ENCODE results near the gene KCNMB1. TPM values are rescaled to one million over a fixed set of nuclear protein-coding genes. Genes with fewer than 3 reads are reported as not detected.

Gene KCNMB1
- total RNA-seq, 6 experiments from 2014 or later = not detected

DNA sequence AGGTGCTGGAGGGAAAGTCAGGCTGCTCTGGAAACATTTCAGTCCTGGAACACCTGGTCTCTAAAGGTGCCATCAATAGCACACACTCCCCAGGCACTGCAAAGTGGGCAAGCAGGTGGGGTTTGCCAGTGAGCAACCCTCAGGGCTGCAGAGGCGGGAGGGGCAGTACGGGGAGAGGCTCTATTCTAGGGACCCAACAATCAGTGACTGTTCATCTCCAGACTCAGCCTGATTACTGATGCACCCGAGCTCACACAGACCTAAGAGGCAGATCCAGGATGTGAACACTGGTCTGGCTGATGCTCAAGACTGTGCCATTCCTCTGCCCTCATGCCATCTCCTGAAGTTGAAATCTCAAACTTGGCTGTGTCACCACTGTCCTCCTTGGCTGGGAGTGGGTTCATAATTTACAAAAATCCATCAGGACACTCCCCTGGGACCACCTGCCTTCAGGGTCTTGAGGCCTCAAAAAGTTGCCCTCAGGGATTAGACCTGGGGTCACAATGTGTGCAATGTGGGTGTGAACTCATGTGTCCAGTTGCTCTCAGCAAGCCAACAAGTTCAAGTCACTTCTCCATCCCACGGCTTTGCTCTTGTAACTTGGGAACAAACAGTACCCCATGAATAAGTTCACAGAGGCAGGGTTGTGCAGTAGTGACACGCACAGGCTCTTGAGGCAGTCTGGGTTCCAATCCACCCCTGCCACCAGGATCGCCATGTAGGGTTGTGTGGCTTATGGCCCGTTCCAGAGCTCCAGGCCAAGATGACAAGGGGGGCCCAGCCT, 19.9 kb upstream of the KCNMB1 start:
- Mint-ChIP-seq H3K4me1 (ENCODE audit: low read depth) (no peaks in the 10 kb centered on the region), H3K27me3 (ENCODE audit: insufficient read depth) (peaks cover 3% of the 10 kb centered on the region), H3K27ac (no peak overlapping the region), H3K4me3 (no peak overlapping the region), H3K9me3 (no peaks in the 10 kb centered on the region), H3K36me3 (ENCODE audit: low read depth) (no peaks in the 10 kb centered on the region)
- no peak for DNase-seq
- TF ChIP-seq, protein P1, sequence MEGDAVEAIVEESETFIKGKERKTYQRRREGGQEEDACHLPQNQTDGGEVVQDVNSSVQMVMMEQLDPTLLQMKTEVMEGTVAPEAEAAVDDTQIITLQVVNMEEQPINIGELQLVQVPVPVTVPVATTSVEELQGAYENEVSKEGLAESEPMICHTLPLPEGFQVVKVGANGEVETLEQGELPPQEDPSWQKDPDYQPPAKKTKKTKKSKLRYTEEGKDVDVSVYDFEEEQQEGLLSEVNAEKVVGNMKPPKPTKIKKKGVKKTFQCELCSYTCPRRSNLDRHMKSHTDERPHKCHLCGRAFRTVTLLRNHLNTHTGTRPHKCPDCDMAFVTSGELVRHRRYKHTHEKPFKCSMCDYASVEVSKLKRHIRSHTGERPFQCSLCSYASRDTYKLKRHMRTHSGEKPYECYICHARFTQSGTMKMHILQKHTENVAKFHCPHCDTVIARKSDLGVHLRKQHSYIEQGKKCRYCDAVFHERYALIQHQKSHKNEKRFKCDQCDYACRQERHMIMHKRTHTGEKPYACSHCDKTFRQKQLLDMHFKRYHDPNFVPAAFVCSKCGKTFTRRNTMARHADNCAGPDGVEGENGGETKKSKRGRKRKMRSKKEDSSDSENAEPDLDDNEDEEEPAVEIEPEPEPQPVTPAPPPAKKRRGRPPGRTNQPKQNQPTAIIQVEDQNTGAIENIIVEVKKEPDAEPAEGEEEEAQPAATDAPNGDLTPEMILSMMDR (IDR thresholded peaks at IDR 0.05) = no peak

DNA sequence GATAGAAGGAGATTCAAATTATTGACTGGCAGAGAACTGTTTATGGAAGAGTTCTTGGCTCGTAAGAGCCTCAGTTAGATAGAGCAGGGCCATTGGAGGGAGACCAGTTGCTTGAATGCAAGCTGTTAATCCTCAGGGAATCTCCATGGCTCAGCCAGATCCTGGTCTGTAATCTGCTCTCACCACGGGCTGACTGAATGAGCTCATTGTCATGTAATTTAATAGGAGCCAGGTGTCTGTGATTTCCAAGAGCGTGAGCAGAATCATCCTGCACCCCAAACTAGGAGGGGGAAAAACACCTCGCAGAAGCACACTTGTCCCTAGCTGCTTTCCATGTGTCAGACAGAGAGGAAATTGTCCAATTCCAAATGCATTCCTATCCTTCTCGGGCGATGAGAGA, 19.1 kb upstream of the KCNMB1 start:
- Mint-ChIP-seq H3K4me3 (no peak overlapping the region), H3K4me1 (ENCODE audit: low read depth) (no peaks in the 10 kb centered on the region), H3K9me3 (no peaks in the 10 kb centered on the region), H3K27ac (no peak overlapping the region), H3K36me3 (ENCODE audit: low read depth) (no peaks in the 10 kb centered on the region), H3K27me3 (ENCODE audit: insufficient read depth) (peaks cover 3% of the 10 kb centered on the region)
- TF ChIP-seq, protein P1 (IDR thresholded peaks at IDR 0.05) = no peak
- no peak for DNase-seq

DNA sequence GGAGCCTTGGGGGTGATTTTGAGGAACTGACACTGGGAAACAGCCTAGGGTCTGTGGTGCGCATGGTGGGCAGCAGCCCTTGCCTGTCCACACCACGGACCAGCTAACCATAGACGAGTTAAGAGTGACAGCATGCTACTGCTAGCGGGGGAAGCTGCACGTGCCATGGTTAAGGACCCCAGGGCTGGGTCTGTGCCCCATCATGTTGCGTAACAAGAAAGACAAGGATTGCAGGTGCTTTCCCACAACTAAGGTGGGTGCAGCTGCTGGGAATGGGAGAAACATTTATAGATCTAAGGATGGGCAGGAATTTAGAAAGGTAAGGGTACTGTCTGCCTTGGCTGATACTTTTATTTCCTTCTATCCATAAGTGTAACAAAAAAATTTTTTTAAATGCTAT, 17.9 kb upstream of the KCNMB1 start:
- DNase-seq = no peak
- no peak overlapping the region for H3K27ac Mint-ChIP-seq
- TF ChIP-seq, protein P1 (IDR thresholded peaks at IDR 0.05) = no peak
- no peaks in the 10 kb centered on the region for H3K4me1 Mint-ChIP-seq (ENCODE audit: low read depth)
- no peak overlapping the region for H3K4me3 Mint-ChIP-seq
- peaks cover 7% of the 10 kb centered on the region; the same call in 1 of the 2 replicates for H3K9me3 Mint-ChIP-seq
- peaks cover 6% of the 10 kb centered on the region for H3K27me3 Mint-ChIP-seq (ENCODE audit: insufficient read depth)
- no peaks in the 10 kb centered on the region for H3K36me3 Mint-ChIP-seq (ENCODE audit: low read depth)

DNA sequence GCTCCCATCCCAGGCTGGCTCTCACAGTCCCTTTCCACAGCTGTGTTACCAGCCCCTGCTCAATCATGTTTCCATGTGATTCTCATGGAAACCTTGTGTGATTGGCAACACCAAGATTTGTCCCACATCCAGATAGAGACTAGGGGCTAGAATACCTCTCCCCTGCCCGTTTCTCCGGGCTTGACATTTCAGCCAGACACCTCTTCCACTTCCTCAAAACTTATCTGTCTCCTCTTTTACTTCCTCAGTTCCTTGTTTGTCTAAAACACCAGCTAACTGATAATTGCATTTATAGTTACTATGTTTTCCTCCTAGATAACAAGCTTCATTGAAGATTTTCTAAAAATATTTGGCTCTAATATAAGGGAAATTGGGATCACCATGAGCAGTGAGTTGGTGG, 16.6 kb upstream of the KCNMB1 start:
- Mint-ChIP-seq H3K9me3 (peaks cover 7% of the 10 kb centered on the region; the same call in 1 of the 2 replicates), H3K4me1 (ENCODE audit: low read depth) (no peaks in the 10 kb centered on the region), H3K36me3 (ENCODE audit: low read depth) (no peaks in the 10 kb centered on the region), H3K27ac (no peak overlapping the region), H3K4me3 (no peak overlapping the region), H3K27me3 (ENCODE audit: insufficient read depth) (peaks cover 6% of the 10 kb centered on the region)
- no peak for DNase-seq
- TF ChIP-seq, protein P1 (IDR thresholded peaks at IDR 0.05) = no peak

DNA sequence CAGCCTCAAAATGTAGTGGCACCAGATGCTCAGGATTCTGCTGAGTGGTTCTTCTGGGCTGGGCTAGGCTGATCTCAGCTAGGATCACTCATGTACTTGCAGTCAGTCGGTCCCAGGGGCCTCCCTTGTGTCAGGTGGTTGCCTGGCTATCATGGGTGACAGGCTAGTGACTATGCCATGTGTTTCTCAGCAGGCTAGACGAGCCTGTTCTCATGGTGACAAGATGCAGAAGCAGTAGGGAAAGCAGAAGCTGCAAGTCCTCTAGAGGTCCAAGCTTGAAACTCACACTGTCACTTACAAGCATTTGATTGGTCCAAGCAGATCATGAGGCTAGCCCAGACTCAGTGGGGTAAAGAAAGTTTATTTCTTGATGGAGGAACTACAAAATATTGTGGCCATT, 15.2 kb upstream of the KCNMB1 start:
- H3K27me3 Mint-ChIP-seq (ENCODE audit: insufficient read depth) = peaks cover 6% of the 10 kb centered on the region
- no peak overlapping the region for H3K4me3 Mint-ChIP-seq
- H3K9me3 Mint-ChIP-seq = peaks cover 7% of the 10 kb centered on the region; the same call in 1 of the 2 replicates
- TF ChIP-seq, protein P1 (IDR thresholded peaks at IDR 0.05) = no peak
- no peaks in the 10 kb centered on the region for H3K36me3 Mint-ChIP-seq (ENCODE audit: low read depth)
- no peak overlapping the region for H3K27ac Mint-ChIP-seq
- DNase-seq = no peak
- H3K4me1 Mint-ChIP-seq (ENCODE audit: low read depth) = no peaks in the 10 kb centered on the region
